SK-N-SH (cell line): Measurements from ENCODE around the gene PAPSS2. TPM values are rescaled to one million over a fixed set of nuclear protein-coding genes. Genes with fewer than 3 reads are reported as not detected.
"Not testable (repeated sequence)": the region's sequence is repeated elsewhere in the genome, so short reads cannot be mapped to it uniquely, and the experiment has no call there.

ENCODE experiments used
- CTCF ChIA-PET: fragments of 300-600, 350-600 bp; formaldehyde crosslinking; extraction: SDS; loops from one replicate; lab custom pipeline; 2021; lab: Yijun Ruan, JAX
- POLR2A ChIA-PET: fragments of 350-600 bp; sonication (Branson Sonifier 250); formaldehyde crosslinking; extraction: SDS; loops from one replicate; lab custom pipeline; 2020; ENCODE audit warnings: antibody characterized with exemption, inconsistent platforms; lab: Yijun Ruan, JAX
- DNase-seq: peaks from one replicate; pipeline ENCODE4 v3.0.0; 2012
- H2AFZ ChIP-seq: fragments of 200-600 bp; sonication (generic); 2 replicates; pipeline ENCODE4 v1.8.1; 2016; ENCODE audit warnings: antibody characterized with exemption, mild to moderate bottlenecking, low read depth
- H3F3A ChIP-seq: fragments of 200-600 bp; sonication (generic); replicated peaks from 2 replicates; pipeline ENCODE3; 2016; ENCODE audit warnings: antibody characterized with exemption, mild to moderate bottlenecking; ENCODE audit not compliant: insufficient read depth
- H3K27ac ChIP-seq, 2 experiments: fragments of 200-500 bp in 1 of 2; fragments of 200-600 bp in 1 of 2; sonication (Bioruptor generic) in 1 of 2; sonication (generic), shearing (Covaris generic) in 1 of 2; 2 replicates each; pipeline versions ENCODE4 v1.5.1 to v1.6.1; 2014 to 2016; ENCODE audit warnings: low read depth in 2 of 2, inconsistent platforms in 1 of 2, low read length in 1 of 2, mild to moderate bottlenecking in 1 of 2, mixed read lengths in 1 of 2
- H3K27me3 ChIP-seq: fragments of 200-600 bp; sonication (generic), shearing (Covaris generic); 2 replicates; pipeline ENCODE4 v1.6.1; 2016; ENCODE audit warnings: mixed run types; ENCODE audit not compliant: insufficient read depth
- H3K36me3 ChIP-seq, 2 experiments: fragments of 200-500 bp in 1 of 2; fragments of 200-600 bp in 1 of 2; sonication (Bioruptor generic) in 1 of 2; sonication (generic) in 1 of 2; replicated peaks in 1 of 2; 2 replicates each; pipeline versions ENCODE3 to v1.5.1; 2014 to 2016; ENCODE audit warnings: low read length in 1 of 2, mild to moderate bottlenecking in 1 of 2; ENCODE audit not compliant: insufficient read depth in 2 of 2, control insufficient read depth in 1 of 2
- H3K4me1 ChIP-seq, 2 experiments: fragments of 200-500 bp in 1 of 2; fragments of 200-600 bp in 1 of 2; sonication (Bioruptor generic) in 1 of 2; sonication (generic), shearing (Covaris generic) in 1 of 2; 2 replicates each; pipeline versions ENCODE4 v1.5.1 to v1.6.1; 2014 to 2016; ENCODE audit warnings: low read depth in 1 of 2, low read length in 1 of 2, mixed run types in 1 of 2; ENCODE audit not compliant: insufficient read depth in 2 of 2, control insufficient read depth in 1 of 2
- H3K4me2 ChIP-seq: fragments of 200-600 bp; sonication (generic), shearing (Covaris generic); 2 replicates; pipeline ENCODE4 v1.6.1; 2017; ENCODE audit warnings: mixed run types
- H3K4me3 ChIP-seq, 2 experiments: fragments of 200-500 bp in 1 of 2; fragments of 200-600 bp in 1 of 2; sonication (Bioruptor generic) in 1 of 2; sonication (generic), shearing (Covaris generic) in 1 of 2; 2 replicates each; pipeline versions ENCODE4 v1.5.1 to v1.8.1; 2014 to 2016; ENCODE audit warnings: low read depth in 2 of 2, inconsistent platforms in 1 of 2, low read length in 1 of 2, mild to moderate bottlenecking in 1 of 2, mixed read lengths in 1 of 2, moderate library complexity in 1 of 2
- H3K79me2 ChIP-seq: fragments of 200-600 bp; sonication (generic); 2 replicates; pipeline ENCODE4 v1.8.1; 2017; ENCODE audit warnings: mild to moderate bottlenecking; ENCODE audit not compliant: insufficient read depth
- H3K9ac ChIP-seq: fragments of 200-600 bp; sonication (generic); 2 replicates; pipeline ENCODE4 v1.6.1; 2017; ENCODE audit warnings: mixed run types
- H3K9me2 ChIP-seq: fragments of 200-600 bp; sonication (generic); 2 replicates; pipeline ENCODE4 v1.6.1; 2017; ENCODE audit warnings: mixed run types
- H3K9me3 ChIP-seq: fragments of 200-600 bp; sonication (generic); 2 replicates; pipeline ENCODE4 v1.6.1; 2017; ENCODE audit warnings: mixed run types, mild to moderate bottlenecking, moderate library complexity
- H4K20me1 ChIP-seq: fragments of 200-600 bp; sonication (generic); 2 replicates; pipeline ENCODE4 v1.6.1; 2017; ENCODE audit warnings: mild to moderate bottlenecking, mixed run types; ENCODE audit not compliant: insufficient read depth
- ELF1 ChIP-seq: IDR thresholded peaks from 2 replicates; pipeline ENCODE4 v1.4.0; 2012
- EZH2phosphoT487 ChIP-seq: fragments of 200-600 bp; sonication (generic); IDR thresholded peaks from 2 replicates; pipeline ENCODE4 v1.6.1; 2017; ENCODE audit warnings: low read depth, mixed run types, mild to moderate bottlenecking, antibody characterized with exemption, moderate library complexity, borderline replicate concordance
- FOXM1 ChIP-seq: IDR thresholded peaks from 2 replicates; pipeline ENCODE4 v1.4.0; 2012; ENCODE audit warnings: low read depth, mild to moderate bottlenecking
- GATA2 ChIP-seq: sonication (generic); formaldehyde crosslinking; IDR thresholded peaks from 2 replicates; pipeline ENCODE4 v1.5.0; 2020; ENCODE audit warnings: mild to moderate bottlenecking, missing genetic modification reagents
- JUND ChIP-seq: IDR thresholded peaks from 2 replicates; pipeline ENCODE4 v1.4.0; 2012
- NRF1 ChIP-seq: IDR thresholded peaks from 2 replicates; pipeline ENCODE4 v1.6.1; 2012; ENCODE audit warnings: low read depth, mild to moderate bottlenecking, low read length
- RAD21 ChIP-seq: IDR thresholded peaks from 2 replicates; pipeline ENCODE4 v1.6.1; 2012; ENCODE audit warnings: mild to moderate bottlenecking, low read length
- SIN3A ChIP-seq: IDR thresholded peaks from 2 replicates; pipeline ENCODE4 v1.6.1; 2012; ENCODE audit warnings: low read depth, mild to moderate bottlenecking, low read length, moderate library complexity, borderline replicate concordance
- WGBS: methylation state at CpG from one replicate; pipeline ENCODE4 v1.1.6; 2017; ENCODE audit warnings: low lambda C conversion rate; 5-methylcytosine and 5-hydroxymethylcytosine counted together
- polyA plus RNA-seq, 3 experiments: library from polyadenylated mRNA; depleted of rRNA; stranded (reverse); fragments of >200 nt; gene quantifications; 2 replicates each; pipeline ENCODE4 v1.2.3, GENCODE V29; 2012
- TF ChIP-seq, protein P1 (sequence below): IDR thresholded peaks from 2 replicates; pipeline ENCODE4 v1.6.1; 2012; ENCODE audit warnings: mild to moderate bottlenecking, low read depth, low read length, moderate library complexity
- TF ChIP-seq, protein P2 (sequence below): fragments of 150-350 bp; IDR thresholded peaks from 2 replicates; pipeline ENCODE4 v1.6.1; 2016; ENCODE audit warnings: mild to moderate bottlenecking, low read depth, low read length

PAPSS2 gene
- polyA plus RNA-seq, 1 of the 3 experiments (the other 2 are of a cell fraction), result 50.0 TPM

DNA sequence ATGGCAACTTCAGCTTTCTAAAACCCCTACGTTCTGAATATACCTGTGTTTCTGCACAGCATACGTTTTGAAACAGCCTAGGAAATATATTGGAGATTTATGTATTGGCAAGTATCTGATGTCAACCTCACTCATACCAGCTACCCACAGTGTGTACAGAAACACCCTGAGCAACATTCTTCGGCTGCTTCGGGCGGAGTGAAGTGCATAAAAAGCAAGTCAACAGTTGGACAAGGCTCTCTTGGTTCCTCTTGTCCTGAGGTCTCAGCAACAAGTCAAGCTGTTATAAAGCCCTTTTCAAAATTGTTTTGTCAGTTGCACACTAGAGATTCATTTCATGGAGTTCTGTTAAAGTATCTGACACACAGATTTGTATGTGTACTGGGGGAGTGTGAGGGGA lies 40.0 kb upstream of the PAPSS2 start:
- Histone ChIP-seq H3F3A (no peaks in the 10 kb centered on the region), H3K4me3 (no peak overlapping the region), H3K79me2 (no peaks in the 10 kb centered on the region), H3K4me1 (no peaks in the 10 kb centered on the region), H2AFZ (no peak overlapping the region), H3K27ac (no peak overlapping the region), H3K4me2 (no peak overlapping the region), H3K27me3 (no peaks in the 10 kb centered on the region), H4K20me1 (no peaks in the 10 kb centered on the region), H3K36me3 (no peaks in the 10 kb centered on the region), H3K9ac (no peak overlapping the region), H3K9me2 (no peaks in the 10 kb centered on the region), H3K9me3 (no peaks in the 10 kb centered on the region)
- DNase-seq, result no peak
- TF ChIP-seq, protein P1, sequence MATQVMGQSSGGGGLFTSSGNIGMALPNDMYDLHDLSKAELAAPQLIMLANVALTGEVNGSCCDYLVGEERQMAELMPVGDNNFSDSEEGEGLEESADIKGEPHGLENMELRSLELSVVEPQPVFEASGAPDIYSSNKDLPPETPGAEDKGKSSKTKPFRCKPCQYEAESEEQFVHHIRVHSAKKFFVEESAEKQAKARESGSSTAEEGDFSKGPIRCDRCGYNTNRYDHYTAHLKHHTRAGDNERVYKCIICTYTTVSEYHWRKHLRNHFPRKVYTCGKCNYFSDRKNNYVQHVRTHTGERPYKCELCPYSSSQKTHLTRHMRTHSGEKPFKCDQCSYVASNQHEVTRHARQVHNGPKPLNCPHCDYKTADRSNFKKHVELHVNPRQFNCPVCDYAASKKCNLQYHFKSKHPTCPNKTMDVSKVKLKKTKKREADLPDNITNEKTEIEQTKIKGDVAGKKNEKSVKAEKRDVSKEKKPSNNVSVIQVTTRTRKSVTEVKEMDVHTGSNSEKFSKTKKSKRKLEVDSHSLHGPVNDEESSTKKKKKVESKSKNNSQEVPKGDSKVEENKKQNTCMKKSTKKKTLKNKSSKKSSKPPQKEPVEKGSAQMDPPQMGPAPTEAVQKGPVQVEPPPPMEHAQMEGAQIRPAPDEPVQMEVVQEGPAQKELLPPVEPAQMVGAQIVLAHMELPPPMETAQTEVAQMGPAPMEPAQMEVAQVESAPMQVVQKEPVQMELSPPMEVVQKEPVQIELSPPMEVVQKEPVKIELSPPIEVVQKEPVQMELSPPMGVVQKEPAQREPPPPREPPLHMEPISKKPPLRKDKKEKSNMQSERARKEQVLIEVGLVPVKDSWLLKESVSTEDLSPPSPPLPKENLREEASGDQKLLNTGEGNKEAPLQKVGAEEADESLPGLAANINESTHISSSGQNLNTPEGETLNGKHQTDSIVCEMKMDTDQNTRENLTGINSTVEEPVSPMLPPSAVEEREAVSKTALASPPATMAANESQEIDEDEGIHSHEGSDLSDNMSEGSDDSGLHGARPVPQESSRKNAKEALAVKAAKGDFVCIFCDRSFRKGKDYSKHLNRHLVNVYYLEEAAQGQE, result no peak
- TF ChIP-seq RAD21, result no peak
- TF ChIP-seq FOXM1, result no peak
- TF ChIP-seq GATA2, result no peak
- no peak for TF ChIP-seq JUND
- TF ChIP-seq EZH2phosphoT487, result no peak
- TF ChIP-seq NRF1, result no peak
- no peak for TF ChIP-seq SIN3A
- TF ChIP-seq, protein P2, sequence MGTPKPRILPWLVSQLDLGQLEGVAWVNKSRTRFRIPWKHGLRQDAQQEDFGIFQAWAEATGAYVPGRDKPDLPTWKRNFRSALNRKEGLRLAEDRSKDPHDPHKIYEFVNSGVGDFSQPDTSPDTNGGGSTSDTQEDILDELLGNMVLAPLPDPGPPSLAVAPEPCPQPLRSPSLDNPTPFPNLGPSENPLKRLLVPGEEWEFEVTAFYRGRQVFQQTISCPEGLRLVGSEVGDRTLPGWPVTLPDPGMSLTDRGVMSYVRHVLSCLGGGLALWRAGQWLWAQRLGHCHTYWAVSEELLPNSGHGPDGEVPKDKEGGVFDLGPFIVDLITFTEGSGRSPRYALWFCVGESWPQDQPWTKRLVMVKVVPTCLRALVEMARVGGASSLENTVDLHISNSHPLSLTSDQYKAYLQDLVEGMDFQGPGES, result no peak
- no peak for TF ChIP-seq ELF1
- ChIA-PET CTCF (interaction anchor here (0.8 to 1.6 kb wide), 3 partner anchors 14 to 114 kb away, joined by 3 read pairs; no protein-coding TSS in a partner anchor), POLR2A (no interaction called here)
- WGBS, result 81% methylated on average over 5 of the region's 5 CpGs

DNA sequence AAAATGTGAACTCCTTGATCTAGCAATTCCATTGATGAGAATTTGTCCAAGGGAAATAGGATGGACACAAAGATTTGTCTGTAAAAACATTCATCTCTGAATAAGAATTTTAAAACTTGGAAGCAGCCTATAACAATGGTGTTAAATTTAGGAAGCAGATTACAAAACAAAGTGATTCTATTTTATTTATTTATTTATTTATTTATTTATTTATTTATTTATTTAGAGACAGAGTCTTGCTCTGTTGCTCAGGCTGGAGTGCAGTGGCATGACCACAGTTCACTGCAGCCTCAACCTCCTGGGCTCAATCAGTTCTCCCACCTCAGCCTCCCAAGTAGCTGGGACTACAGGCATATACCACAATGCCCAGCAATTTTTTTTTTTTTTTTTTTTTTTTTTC lies 38.2 kb upstream of the PAPSS2 start:
- H3K9ac ChIP-seq, DNase-seq, H3K4me2 ChIP-seq, H3K36me3 ChIP-seq, H3K27me3 ChIP-seq, H3K9me3 ChIP-seq, H3K4me1 ChIP-seq, POLR2A ChIA-PET, H3K9me2 ChIP-seq, H3F3A ChIP-seq, H4K20me1 ChIP-seq, H3K27ac ChIP-seq, H3K4me3 ChIP-seq, H2AFZ ChIP-seq, H3K79me2 ChIP-seq: not testable (repeated sequence)
- CTCF ChIA-PET, result interaction anchor here (1.1 kb wide), 1 partner anchor 113 kb away, joined by 3 read pairs; no protein-coding TSS in a partner anchor
